ENCODE data around the gene GCDH.
"Not testable (repeated sequence)": the region's sequence is repeated elsewhere in the genome, so short reads cannot be mapped to it uniquely, and the experiment has no call there.

Gene GCDH

DNA sequence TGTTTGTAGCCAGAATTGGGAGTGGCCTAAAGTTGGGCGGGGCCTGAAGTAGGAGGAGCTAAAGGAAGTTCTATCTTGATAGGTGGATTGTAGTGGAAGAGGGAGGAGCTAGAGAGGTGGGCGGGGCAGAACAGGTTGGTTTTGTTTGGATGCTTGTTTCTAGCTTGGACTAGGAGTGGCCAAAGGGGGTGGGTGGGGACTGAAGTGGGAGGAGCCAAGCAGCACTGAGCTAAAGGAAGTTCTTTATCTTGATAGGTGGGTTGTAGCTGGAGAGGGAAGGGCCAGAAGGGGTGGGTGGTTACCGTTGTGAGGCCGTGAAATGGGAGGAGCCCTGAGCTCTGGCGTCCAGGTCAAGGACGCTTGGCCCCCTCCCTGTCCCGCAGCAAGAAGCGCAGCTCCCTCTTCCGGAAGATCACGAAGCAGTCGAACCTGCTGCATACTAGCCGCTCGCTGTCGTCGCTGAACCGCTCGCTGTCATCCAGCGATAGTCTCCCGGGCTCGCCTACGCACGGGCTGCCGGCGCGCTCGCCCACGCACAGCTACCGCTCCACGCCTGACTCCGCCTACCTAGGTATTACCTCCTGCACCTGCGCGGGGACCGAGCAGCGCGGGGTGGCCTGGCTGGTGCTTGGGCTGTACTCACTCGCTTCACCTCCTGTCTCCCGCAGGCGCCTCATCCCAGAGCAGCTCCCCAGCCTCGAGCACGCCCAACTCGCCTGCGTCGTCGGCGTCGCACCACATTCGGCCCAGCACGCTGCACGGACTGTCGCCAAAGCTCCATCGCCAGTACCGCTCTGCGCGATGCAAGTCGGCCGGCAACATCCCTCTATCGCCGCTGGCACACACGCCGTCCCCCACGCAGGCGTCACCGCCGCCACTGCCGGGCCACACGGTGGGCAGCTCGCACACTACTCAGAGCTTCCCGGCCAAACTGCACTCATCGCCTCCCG, 17.7 kb upstream of the GCDH start:
- DNase-seq = peak; percentile 75

DNA sequence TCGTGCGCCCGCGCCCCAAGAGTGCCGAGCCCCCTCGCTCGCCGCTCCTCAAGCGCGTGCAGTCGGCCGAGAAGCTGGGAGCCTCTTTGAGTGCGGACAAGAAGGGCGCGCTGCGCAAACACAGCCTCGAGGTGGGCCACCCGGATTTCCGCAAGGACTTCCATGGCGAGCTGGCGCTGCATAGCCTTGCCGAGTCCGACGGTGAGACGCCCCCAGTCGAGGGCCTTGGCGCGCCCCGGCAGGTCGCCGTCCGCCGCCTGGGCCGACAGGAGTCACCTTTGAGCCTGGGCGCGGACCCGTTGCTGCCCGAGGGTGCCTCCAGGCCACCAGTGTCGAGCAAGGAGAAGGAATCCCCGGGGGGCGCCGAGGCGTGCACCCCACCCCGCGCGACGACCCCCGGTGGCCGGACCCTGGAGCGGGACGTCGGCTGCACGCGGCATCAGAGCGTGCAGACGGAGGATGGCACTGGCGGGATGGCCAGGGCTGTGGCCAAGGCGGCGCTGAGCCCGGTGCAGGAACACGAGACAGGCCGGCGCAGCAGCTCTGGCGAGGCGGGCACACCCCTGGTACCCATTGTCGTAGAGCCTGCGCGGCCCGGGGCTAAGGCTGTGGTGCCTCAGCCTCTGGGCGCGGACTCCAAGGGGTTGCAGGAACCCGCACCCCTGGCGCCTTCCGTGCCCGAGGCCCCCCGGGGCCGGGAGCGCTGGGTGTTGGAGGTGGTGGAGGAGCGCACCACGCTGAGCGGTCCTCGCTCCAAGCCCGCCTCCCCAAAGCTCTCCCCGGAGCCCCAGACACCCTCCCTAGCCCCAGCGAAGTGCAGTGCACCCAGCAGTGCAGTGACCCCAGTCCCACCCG, 16.8 kb upstream of the GCDH start:
- no peak for DNase-seq

DNA sequence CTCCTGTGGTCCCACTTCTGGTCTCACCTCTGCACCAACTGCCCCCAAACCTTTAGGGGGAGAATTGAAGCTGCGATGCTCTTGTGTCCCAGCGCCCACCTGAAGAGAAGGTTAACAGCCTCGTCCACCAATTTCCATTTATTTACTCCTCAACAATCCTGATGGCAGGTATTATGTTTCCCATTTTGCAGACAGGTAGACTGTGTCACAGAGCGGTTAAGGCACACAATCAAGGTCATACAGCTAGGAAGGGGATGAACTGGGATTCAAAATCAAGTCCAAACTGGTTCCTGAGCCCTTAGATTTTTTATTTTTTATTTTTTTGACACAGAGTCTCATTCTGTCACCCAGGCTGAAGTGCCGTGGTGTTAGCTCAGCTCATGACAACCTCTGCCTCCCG, 15.9 kb upstream of the GCDH start:
- no peak for DNase-seq

DNA sequence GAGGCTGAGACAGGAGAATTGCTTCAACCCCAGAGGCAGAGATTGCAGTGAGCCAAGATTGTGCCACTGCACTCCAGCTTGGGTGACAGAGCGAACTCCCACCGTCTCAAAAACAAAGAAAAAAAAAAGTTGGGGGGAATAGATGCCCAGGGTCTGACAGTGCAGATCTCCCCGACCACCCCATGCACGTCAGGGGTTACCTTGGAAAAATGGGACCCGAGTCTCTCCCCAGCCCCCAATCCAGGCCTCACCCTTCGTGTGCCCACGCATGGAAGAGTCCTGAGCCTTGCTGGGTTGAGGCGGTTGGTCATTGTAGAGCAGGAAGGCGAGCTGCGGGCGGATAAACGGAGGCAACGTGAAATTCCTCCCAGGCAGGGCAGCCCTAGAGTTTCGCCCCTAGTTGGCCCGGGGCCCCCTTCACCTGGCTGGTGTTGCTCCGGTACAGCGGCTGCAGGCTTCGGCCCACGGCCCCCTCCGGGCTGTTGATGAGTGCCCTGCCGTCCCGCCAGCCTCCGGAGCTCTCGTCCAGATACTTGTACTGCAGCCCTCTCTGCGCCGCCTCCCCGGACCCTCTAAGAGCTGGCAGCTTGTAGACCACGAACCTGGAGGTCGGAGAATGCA, 10.3 kb upstream of the GCDH start:
- DNase-seq = no peak

DNA sequence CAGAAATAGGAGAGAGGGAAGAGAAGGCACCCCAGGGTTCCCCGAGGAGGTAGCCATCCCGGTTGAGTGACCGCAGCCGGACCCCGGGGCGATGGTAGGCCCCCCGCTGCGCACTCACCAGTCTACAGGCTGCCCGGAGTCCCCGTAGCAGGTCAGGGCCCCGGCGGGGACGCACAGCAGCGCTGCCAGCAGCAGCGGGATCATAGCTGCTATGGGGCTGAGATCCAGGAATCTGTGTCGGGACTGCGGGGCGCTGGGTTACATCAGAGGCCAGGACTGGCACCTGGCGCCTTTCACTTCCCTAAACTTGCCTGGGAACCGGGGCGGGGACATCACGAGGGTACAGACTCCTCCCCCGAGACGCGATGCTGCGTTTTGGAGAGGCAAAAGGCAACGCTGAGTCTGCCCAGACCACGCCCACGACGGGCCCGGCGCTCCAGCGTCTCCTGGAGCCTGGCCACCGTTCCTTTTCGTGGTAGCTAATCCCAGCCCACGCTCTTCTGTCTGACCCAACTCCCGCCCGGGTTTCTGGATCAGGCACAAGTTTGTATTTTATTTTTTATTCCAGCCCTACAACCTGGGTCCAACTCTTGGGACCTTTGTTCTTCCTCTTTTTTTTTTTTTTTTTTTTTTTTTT, 9.7 kb upstream of the GCDH start, which contains the start of gene DNASE2:
TSS of gene DNASE2 (minus strand) at position 278 of the 637 bp plus-strand sequence. CDS start at position 204, 74 bp downstream.
- DNase-seq = peak; percentile 93

DNA sequence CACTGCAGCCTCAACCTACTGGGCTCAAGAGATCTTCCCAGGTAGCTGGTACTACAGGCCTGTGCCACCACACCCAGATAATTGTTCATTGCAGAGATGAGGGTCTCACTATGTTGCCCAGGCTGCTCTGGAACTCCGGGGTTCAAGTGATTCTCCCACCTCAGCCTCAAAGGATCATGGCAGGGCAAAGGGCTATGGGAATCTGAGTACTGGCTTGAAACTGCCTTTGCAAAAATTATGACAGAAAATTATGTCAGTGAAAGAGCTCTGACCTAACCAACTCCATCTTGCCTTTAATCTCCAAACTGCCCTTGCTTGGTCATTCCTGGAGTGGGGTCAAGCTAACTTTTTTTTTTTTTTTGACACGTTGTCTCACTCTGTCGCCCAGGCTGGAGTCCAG, 8.4 kb upstream of the GCDH start:
- no peak for DNase-seq

DNA sequence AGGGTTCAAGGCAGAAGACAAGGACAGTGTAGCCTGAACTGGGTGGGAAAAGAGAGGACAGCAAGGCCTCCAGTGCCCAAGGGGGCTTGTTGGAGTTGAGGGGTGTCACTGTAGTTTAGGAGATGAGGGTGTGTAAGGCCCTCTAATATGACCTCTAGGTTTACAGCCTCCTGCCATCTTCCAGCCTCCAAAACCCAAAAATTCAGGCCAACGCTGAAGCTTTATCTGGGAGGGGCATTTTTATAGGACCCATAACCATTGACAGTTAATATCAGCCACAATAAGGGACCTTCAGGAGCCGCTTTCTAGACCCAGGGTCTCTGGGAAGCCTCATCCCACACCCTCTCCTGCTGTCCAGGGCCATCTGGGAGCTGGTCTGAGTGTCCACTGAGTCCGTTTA, 6.8 kb upstream of the GCDH start:
- no peak for DNase-seq

DNA sequence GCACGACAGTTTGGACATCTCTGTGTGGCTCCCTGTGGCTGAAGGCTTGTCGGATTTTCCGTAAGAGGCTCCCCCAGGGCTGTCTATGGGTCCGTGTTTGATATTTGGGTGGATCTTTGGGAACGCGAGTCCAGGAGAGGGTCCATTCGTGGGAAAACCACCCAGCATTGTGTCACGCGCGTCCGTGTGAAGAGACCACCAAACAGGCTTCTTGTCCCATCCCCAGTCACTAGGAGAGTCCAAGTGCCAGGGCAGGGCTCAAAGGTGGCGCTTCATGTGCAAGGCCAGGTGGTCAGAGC, 6.4 kb upstream of the GCDH start:
- DNase-seq = no peak

DNA sequence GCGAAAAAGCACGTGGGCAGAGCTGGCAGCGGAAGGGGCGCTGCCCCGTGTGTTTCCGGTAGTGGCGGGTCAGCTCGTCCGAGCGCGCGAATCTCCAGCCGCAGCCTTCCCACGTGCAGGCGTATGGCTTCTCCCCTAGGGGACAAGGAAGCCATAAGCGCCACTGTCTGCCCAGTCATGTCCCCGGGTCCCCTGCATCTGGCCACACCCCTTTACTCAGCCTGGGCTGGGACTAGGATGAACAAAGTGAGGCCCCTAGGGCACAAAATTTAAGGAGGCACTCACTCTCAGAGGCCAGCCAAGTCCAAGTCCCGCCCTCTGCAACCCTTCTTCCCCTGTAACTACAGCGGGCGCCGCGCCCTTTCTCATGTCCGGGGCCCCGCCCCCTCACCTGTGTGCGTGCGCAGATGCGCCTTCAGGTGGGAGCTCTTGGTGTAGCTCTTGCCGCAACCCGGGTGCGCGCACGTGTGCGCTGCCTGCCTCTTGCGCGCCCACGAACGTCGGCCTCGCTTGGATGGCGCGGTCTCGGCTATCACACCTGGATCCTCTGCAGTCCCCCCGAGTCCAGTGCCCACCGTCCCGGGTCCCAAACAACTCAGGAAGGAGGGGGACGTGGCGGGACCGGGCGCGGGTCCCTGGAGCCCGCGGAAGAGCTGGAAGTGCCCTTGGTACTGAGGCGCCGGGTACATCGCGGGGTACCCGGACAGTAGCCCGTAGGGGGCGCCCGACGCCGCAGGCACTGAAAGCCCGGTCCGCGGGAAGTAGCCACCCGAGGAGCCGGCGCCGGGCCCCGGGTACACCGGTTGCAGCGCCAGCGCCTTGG, 5.8 kb upstream of the GCDH start:
- peak; percentile 94 for DNase-seq

DNA sequence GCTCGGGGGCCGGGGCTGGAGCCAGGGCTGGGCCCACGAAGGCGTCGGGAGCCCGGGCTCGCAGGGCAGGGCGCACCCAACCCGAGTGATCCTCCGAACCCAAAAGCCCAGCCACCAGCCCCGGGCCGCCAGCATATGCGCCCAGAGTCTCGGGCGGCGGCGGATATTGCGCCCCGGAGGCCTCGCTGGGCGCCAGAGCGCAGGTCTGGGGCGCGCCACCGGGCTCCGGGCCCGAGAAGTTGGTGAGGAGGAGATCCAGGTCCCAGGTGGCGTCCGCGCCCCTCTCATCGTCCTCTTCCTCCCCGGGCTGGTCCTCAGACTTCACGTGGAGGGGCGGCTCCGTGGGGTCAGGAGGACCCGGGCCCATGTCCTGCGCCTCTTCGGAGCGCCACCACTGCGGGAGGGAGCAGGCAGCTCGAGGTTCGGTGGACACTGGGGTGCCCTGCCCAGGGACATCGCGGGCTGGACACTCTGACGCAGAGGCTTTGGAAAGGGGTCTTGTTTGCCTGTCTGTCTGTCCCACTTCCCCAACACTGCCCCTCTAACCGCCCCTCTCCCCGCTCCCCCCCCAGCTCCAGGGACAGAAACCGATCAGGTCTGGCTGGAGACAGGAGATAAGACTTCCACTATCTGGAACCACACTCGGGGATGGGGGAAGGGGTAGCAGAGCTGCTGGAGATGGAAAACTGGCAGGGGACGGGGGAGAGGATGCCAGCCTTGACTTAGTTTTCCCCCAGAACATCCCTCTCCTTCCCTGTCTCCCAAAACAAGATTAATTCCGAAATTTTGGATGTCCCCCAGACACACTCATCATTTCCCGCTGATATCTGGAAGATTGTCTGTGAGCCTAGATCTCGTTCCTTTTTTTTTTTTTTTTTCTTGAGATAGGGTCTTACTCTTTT, 5.0 kb upstream of the GCDH start:
- no peak for DNase-seq

DNA sequence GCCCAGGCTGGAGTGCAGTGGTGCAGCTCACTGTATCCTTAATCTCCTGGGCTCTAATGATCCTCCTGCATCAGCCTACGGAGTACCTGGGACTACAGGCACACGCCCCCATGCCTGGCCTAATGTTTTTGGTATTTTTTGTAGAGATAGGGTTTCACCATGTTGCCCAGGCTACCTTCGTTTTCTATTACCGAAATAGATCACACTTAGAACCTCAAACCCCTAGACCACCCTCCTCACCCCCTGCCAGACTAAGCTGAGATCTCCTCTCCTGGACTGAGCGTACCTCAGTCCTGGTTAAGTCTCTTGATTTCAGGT, 4.3 kb upstream of the GCDH start:
- DNase-seq = no peak

DNA sequence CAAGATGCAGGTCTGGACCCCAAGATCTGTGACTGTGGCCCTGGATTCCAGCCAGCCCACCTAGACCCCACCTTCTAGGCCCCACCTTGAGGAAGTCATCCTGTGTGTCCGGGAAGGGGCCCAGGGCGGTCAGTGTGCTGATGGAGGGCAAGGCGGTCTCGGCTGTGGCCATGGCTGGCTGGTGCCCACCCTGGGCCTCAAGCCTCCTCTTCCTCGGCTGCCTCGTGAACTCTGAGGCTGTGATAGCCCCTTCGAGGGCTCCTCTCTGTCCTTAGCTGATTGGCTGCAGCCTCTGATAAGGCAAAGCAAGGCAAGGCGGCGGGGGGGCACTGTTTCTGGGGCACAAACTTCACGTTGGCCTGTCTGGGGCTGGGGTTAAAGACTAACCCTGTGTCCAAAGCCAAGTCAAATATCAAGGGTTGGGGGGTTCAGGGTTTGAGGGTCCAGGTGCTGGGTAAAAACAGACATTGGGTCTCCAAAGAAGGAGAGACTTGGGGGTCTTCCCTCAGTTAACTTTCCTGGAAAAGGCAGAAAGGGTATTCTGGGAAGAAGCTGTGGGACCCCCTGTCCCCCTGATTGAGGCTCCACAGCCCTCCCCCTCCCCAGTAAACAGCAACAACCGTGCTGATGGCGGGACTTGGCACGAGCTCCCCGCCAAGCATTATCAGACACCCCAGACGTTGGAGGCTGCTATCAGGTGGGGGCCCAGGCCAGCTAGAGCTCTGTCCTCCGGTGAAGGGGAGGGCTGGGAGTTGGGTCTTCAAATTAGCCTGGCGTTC, 3.8 kb upstream of the GCDH start, which contains the start of gene KLF1:
TSS of gene KLF1 (minus strand) at position 233 of the 779 bp plus-strand sequence. CDS start at position 172, 61 bp downstream.
- DNase-seq = no peak

DNA sequence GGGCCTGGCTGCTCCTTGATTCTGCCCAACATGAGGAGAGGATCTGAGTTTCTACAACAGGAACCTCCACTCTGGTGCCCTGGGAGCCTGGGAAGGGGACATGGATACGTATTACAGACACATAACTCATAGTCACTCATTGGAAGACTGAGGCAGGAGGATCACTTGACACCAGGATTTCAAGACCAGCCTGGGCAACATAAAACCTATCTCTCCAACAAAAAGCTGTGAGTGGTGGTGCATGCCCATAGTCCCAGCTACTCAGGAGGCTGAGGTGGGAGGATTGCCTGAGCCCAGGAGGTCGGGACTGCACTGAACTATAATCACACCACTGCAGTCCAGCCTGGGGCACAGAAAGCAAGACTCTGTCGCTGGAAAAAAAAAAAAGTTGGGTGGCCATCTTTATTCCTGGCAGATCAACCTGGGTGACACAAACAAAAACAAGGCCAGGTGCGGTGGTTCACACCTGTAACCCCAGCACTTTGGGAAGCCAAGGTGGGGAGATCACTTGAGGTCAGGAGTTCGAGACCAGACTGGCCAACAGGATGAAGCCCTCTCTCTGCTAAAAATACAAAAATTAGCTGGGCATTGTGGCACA, 2.9 kb upstream of the GCDH start:
- no peak for DNase-seq

DNA sequence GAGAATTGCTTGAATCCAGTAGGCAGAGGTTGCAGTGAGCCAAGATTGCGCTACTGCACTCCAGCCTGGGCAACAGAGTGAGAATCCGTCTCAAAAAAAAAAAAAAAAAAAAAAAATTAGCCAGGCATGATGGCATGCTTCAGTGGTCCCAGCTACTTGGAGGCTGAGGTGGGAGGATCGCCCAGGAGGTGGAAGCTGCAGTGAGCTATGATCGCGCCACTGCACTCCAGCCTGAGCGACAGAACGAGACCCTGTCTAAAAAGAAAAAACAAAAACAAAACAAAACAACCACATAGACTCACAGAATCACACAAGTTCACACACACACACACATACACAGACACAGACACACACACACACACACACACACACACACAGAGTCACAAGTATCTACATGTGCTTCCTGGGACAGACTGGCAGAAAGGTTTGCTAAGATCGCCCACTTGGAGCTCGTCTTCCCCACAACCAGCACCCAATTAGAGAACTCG, 617 bp upstream of the GCDH start:
- not testable (repeated sequence) for DNase-seq

DNA sequence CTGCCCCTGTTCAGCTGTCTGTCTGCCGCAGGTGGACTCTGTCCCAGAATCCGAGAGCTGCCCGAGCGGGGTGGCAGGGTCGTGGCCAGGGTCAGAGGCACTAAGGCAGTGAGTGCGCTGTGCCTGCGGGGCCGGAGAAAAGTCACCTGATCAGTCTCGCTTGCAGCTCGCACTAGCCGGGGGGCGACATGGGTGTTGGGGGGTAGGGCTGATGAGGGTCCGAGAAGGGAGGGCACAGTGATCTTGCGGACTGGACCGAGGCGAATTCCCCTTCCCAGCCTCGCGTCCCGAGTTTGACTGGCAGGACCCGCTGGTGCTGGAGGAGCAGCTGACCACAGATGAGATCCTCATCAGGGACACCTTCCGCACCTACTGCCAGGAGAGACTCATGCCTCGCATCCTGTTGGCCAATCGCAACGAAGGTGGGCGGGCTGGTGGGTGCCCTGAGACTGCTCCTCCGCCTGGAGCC, 627 bp downstream of the GCDH start:
- DNase-seq = no peak

DNA sequence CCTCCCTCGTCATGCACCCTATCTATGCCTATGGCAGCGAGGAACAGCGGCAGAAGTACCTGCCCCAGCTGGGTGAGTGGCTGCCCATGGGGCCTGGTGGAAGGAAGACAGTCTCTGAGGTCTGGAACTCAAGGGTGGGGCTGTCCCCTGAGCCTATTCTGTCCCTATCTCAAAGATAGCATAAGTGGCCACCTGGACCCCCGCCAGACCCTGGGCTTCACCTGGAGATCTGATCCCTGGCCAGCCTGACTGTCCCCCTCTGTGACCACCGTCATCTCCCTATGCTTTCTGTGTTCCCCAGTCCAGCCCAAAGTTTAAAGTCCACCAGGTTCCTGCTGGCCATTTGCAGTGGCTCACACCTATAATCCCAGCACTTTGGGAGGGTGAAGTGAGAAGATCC, 2.6 kb downstream of the GCDH start:
- no peak for DNase-seq

DNA sequence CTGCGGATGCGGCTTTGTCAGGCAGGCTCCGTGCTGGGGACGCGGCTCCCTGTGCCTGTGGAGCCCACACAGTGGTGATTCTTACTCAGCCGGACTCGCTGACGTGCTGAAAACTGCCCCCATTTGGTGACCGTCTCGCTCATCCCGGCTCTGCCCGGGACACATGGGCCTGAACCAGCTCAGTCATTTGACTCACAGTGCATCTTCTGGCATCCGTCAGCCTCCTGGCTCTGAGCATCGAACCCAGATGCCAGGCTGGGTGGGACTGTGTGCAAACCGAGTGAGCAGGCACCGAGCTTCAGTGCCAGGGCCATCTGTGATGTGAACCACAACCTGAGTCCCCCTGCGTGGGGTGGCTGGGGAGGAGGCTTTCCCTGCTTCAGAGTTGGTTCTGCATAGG, 5.5 kb downstream of the GCDH start:
- DNase-seq = no peak

DNA sequence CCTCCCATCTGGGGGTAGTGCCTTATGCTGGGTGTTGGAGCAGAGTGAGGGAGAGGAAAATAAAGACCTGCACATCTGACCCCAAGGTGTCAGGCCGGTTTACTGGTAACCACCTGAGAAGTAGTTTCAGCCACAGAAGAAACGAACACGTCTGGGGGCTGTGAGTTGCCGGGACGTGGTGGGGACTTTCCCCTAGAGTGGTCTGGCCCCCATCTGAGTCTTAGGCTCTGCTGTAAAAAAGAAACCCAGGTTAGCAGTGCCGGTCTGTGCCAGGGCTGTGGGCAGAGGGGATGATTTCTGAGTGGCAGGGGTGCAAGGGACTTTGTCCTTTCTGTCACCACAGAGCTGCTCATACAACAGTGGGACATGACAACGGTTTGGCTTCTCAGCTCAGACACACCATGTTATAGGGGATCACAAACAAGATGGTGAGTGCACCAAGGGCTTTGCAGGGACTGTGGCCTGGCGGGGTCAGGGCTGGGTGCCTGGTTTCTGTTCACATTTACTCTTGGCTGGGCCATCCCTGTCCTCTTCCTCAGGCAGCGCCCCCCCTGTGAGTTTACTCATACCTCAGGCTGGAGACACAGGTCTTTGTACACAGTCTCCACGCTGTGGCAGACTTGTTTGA, 9.0 kb downstream of the GCDH start:
- DNase-seq = no peak

DNA sequence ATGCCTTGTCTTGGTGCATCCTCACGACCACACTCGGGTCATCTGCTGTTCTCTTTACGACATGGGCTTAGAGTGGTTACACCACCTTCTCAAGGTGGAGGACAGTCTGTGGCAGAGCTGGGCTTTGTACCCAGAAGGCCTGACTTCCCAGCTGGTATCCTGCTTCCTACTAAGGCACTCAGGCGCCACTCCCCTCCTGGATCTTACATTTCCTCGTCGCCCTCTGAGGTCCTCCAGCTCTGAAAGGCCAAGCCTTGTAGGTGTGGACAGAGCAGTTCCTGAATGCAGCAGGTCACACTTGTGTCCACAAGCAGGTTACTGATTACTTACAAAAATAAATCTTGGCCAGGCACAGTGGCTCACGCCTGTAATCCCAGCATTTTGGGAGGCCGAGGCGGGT, 16.2 kb downstream of the GCDH start:
- no peak for DNase-seq
